ENCODE data around the gene BROX.
"Not testable (repeated sequence)": the region's sequence is repeated elsewhere in the genome, so short reads cannot be mapped to it uniquely, and the experiment has no call there.

The BROX gene

GRCh38 chr1:222732216-222733159 lies 20.1 kb downstream of the BROX start:
- no peak for DNase-seq

DNA sequence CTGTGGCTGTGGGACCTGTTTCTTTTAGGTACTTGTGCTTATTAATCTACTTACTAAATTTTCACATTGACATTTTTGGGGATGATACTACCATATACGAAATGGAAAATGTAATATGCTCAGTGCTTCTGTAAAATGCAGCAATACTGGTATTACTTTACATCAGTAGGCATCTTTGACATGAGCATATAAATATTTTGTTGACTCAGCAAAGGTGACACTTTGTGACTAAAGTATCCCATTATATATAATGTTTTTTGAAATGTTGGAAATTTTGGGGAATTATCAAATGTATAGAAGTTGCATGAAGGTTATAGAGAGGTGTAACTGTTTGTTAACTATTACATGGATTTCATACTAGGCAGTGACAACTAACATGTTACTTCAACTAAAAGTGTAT lies 22.4 kb downstream of the BROX start:
- DNase-seq, result no peak

DNA sequence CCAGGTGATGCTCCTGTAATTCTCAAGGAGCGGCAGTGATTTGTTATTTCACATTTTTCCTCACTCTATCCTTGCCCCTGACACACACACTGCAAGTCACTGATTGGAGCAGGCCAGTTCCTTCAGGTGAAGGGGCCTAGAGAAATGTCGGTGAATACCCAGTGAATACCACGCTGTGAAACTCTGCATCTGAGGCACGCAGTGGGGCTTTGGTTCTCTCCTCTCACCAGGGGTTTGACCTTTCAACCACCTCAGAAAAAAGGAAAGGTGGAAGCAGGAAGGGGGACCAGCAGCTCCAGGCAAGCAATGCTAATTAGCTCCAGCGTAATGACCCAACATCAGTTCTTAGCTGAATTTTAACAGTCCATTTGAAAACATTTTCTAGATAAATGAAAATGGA lies 24.1 kb downstream of the BROX start:
- no peak for DNase-seq

DNA sequence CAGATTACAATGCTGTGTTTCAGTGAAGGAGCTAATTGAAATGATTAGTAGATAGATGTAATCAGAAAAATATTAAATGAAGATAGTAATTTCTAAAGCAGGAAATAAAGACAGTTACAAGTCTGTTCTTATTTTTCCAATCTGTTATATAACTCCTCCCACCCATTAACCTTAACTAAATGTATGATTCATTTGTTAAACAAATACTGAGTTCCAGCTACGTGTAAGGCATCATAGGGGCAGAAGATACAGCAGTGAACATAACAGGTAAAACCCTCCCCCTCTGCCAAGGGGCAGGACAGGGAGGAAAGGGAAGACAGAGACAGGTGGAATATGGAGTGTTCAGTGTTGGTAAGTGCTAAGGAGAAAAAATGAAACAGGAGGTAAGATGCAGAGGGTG lies 24.6 kb downstream of the BROX start, which contains the start of gene FAM177B:
FAM177B (plus strand) TSS at position 231 of the 400 bp plus-strand sequence. CDS start 9,344 bp downstream, outside the sequence.
- DNase-seq, result no peak

GRCh38 chr1:222739465-222739864 lies 27.1 kb downstream of the BROX start:
- no peak for DNase-seq

DNA sequence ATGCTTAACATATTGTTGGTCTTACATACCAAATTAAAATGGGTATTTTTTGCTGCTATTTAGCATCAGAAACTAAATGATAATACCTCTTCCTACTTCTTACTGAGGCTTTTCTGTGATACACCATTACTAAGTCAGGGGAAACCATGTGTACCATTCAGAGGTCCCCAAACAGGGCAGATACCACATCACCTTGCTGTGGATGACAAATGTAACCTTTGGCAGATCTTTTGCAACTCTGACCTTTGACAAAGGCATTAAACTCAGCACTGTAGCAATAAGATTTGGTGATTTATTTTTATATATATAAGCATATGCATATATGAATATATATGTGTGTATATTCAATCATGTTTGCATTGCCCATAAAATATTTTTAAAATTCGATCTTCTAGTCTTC lies 27.6 kb downstream of the BROX start:
- DNase-seq, result no peak

DNA sequence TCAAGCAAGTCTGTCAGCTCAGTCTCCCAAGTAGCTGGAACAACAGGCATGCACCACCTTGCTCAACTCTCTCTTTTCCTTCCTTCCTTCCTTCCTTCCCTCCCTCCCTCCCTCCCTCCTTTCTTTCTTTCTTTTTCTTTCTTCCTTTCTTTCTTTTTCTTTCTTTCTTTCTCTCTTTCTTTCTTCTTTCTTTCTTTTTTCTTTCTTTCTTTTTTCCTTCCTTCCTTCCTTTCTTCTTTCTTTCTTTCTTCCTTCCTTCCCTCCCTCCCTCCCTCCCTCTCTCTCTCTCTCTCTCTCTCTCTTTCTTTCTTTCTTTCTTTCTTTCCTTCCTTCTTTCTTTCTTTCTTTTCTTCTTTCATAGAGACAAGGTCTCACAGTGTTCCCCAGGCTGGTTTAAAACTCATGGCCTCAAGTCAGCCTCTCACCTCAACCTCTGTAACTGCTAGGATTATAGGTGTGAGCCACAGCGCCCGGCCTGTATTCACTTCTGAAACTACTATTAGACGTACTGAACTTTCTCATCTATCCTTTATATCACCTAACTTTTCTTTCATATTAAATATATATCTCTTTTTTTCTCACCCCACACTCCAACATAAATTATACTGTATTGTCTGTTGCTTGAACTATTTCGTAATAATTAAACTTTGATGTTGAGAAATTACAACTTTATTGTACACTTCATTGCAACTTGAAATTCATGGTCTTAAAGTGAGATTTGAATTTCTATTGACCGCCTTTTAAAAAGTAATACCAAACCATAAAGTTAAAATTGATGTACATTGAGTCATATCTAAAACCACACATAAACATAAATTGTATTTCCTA lies 29.5 kb downstream of the BROX start:
- not testable (repeated sequence) for DNase-seq

GRCh38 chr1:222749927-222750326 lies 37.6 kb downstream of the BROX start:
- DNase-seq, result no peak

DNA sequence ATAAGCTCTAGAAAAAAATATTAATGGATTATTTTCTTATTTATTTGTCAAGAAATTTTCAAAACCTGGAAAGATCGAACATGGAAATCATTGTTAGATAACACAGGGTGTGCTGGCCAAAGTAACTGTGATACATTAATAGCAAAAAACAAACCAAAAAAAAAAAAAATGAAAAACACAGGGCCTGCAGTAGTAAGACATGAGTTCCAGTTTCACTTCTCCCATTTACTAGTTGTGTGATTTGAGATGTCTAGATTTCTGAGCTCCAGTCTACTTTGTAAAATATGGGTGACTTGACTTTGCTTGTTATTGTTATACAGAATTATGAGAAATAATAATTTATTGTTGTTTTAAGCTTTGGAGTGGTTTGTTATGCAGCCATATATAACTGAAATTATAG lies 38.3 kb downstream of the BROX start:
- no peak for DNase-seq

GRCh38 chr1:222751255-222751654 lies 38.9 kb downstream of the BROX start:
- no peak for DNase-seq

DNA sequence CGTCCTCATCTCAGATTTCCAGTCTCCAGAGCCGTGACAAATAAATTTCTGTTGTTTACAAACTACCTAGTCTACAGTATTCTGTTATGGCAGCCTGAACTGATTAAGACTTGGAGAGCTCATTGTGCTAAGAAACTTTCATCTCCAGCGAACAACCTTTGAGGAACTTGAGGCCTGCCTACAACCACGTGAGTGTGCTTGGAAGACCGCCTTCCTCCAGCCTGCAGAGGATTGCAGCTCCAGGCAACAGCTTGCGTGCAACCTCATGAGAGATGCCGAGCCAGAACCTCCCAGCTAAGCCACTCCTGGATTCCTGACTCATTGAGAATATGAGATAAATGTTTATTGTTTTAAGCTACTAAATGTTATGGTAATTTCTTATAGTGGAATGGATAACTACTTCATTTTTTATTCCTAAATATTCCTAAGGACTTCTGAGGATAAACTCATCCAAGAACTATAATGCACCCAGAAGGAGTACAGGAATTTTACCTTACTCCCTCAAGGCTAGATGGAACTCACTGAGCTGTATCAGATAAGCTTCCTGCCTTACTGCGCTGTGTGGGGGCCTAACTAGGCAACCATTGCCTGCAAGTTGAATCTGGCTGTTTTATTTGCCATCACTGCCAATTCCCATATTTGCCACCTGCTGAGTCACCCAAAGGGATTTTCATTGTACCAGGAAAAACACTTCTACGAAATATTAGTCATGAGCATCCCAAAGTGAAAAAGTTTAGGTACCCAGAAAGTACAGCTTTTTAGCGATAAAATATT lies 42.2 kb downstream of the BROX start:
- no peak for DNase-seq

- DNase-seq, result no peak
Observed at GRCh38 chr1:222757646-222758268, 45.4 kb downstream of the BROX start.

- DNase-seq, result no peak
Observed at GRCh38 chr1:222759451-222760035, 47.2 kb downstream of the BROX start.

- DNase-seq, result no peak
Observed at GRCh38 chr1:222761083-222761482, 48.7 kb downstream of the BROX start.

- not testable (repeated sequence) for DNase-seq
Observed at GRCh38 chr1:222762178-222762577, 49.8 kb downstream of the BROX start.

- DNase-seq, result no peak
Observed at GRCh38 chr1:222767152-222767571, 54.8 kb downstream of the BROX start.

DNA sequence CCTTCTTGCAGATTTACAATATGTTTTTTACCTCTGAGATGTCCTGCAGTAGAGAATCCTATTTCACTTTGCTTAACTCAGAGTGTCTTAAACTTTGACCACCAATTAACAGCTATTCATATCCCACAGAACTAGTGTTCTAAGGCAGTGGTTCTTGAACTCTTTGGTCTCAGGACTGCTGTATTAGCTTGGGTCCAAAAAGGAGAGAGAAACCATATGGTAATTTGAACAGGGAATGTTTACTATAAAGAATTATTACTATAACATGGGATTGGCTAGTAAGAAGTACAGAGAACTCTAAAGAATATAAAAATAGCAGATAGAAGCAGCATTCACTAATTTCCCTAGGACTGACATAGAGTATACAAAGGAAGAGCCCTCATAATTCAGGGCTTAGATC lies 56.2 kb downstream of the BROX start:
- DNase-seq, result no peak

DNA sequence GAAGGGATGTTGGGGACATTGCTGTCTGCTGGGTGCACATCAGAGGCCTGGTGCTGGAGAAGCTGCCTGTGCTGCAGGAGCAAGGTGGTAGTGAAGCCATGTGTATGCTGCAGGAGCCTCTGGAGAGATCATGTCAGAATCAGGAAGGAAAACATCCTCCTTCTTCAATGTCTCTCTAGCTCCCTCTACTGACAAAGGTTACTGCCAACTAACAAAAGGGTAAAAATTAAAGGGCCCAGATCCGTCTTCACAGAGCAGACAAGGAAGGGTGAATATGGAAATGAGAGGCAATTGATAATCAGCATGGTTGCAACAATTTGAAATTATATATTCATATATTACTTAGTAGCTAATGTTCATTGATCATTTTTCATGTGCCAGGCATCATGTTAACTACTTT lies 56.8 kb downstream of the BROX start:
- DNase-seq, result no peak

DNA sequence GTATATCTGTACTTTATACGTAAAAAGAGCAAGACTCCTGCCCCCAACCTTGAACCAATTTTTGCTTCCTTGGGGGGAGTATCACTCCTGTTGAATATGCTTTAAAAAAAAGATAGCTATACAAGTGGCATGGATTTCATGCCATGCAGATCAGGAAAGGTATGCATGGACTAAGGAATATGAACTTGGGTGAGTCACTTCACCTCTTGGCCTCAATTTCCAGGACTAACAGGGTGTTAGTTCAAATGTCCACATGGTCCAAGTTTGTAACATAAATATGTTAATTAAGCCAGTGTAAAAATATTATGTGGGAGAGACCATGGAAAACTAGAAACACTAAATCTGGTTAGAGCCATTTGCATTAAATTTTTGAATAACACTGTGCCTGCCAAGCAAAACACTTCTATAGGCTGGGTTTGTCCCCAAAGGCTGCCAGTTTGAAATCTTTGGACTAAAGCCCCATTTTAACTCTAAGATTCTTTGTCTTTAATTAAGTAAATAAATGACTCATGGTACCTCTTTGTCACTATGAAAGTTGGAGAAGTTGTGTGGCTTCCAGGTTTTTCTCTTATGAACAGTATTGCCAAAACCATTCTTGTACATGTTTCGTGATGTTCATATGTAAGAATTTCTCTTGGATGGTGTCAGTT lies 57.7 kb downstream of the BROX start:
- DNase-seq, result no peak

GRCh38 chr1:222772996-222773379 lies 60.6 kb downstream of the BROX start:
- DNase-seq, result peak; percentile 11 to 42

- DNase-seq, result no peak
Observed at GRCh38 chr1:222777463-222777862, 65.1 kb downstream of the BROX start.

DNA sequence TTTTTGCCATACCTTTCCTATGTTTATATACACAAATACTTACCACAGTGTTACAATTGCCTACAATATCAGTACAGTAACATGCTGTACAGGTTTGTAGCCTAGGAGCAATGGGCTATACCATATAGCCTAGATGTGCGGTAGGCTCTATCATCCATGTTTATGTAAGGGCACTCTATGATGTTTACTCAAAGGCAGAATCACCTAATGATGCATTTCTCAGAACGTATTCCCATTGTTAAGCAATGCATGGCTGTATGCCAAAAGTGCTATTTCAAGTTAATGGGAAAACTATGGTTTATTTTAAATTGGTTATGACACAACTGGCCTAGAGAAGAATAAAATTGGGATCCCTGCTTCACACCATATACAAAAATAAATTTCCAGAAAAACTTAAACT lies 65.6 kb downstream of the BROX start:
- DNase-seq, result no peak
